ENCODE data around the gene MRC1.

Gene MRC1

DNA sequence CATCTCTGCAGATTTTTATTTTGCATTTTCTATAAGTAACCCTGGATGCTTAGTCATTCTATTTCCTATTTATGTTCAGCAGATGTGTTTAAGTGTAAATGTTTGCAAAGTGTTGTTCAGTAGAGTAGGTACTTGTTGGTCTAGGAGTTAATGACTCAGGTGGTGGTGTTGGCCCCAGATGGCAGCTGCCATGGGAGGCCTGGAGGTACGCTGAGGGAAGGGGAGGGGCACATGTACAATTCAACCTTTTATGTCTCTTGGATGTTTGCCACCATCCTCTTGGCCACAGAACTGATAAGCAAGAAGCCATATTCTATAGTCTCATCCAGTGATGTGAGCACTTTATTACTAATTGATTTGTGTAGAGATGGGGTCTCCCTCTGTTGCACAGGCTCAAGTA lies 74.5 kb downstream of the MRC1 start:
- no peak for DNase-seq (ENCODE audit: low spot score)
- in situ Hi-C loops (cut with MboI; ENCODE audit: low sequenced_read_pairs, unreplicated experiment): no loop called here
- TF ChIP-seq CTCF (IDR thresholded peaks at IDR 0.05; ENCODE audit: borderline replicate concordance, control extremely low read depth, extremely low read depth, insufficient read depth, missing control alignments): no peak

- in situ Hi-C loops (cut with MboI; ENCODE audit: low sequenced_read_pairs, unreplicated experiment): no loop called here
- no peak for TF ChIP-seq CTCF (IDR thresholded peaks at IDR 0.05; ENCODE audit: borderline replicate concordance, control extremely low read depth, extremely low read depth, insufficient read depth, missing control alignments)
- no peak for DNase-seq (ENCODE audit: low spot score)
Observed at GRCh38 chr10:17888189-17888588, 79.0 kb downstream of the MRC1 start.

GRCh38 chr10:17891435-17891834 lies 82.3 kb downstream of the MRC1 start:
- in situ Hi-C loops (cut with MboI; ENCODE audit: low sequenced_read_pairs, unreplicated experiment): no loop called here
- TF ChIP-seq CTCF (IDR thresholded peaks at IDR 0.05; ENCODE audit: borderline replicate concordance, control extremely low read depth, extremely low read depth, insufficient read depth, missing control alignments): no peak
- no peak for DNase-seq (ENCODE audit: low spot score)

DNA sequence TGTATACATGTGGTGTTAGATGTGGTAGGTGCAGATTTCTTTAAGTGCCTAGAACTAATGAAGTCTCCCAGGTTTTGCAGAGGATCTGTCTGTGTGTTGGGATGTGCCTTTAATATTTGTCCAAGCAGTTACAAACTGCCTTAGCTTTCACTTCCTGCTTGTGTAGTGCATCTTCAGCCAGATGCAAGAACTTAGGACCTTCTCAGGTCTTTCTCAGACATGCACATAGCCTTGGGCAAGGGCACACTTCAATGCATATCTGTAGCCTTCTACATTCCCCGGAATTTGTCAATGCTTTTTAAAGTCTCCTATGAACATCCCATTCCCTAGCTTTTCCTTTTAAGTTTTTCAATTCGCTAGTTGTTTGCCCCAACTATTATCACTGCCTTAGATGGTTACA lies 95.4 kb downstream of the MRC1 start:
- no peak for TF ChIP-seq CTCF (IDR thresholded peaks at IDR 0.05; ENCODE audit: borderline replicate concordance, control extremely low read depth, extremely low read depth, insufficient read depth, missing control alignments)
- in situ Hi-C loops (cut with MboI; ENCODE audit: low sequenced_read_pairs, unreplicated experiment): no loop called here
- DNase-seq (ENCODE audit: low spot score): no peak

DNA sequence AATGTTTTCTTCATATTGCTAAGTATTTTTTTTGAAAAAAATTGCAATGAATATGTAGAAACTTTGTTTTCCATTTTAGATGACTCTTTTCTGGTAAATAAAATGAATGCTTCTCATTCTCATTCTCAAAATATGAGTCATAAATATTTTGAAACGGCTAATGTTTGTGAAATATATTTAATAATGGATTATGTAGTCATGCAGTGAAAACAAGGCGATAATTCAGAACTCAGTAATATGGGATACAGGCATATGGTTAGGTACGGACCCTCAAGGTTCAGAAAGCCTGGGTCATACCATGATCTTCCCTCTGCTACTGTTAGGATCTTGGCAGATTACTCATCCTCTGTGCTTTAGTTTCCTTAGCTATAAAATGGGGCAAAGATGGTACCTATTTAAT lies 96.3 kb downstream of the MRC1 start:
- in situ Hi-C loops (cut with MboI; ENCODE audit: low sequenced_read_pairs, unreplicated experiment): no loop called here
- TF ChIP-seq CTCF (IDR thresholded peaks at IDR 0.05; ENCODE audit: borderline replicate concordance, control extremely low read depth, extremely low read depth, insufficient read depth, missing control alignments): no peak
- no peak for DNase-seq (ENCODE audit: low spot score)

DNA sequence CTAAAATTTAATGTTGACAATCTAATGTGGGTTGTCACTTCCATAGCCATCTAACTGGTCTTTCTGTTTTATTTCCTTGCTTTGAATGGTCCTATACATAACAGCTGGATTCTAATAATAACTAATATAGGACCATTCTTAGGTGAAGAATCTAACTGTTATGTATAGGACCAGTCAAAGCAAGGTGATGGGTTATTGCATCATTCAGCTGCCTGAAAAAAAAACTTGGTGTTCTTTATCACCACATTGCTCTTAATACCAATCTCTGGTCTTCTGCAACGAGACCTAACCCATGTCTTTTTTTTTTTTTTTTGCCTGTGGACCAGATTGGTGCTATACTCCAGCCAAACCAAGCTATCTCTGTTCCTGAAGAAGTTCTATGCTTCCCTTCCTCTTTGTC lies 96.9 kb downstream of the MRC1 start:
- no peak for TF ChIP-seq CTCF (IDR thresholded peaks at IDR 0.05; ENCODE audit: borderline replicate concordance, control extremely low read depth, extremely low read depth, insufficient read depth, missing control alignments)
- in situ Hi-C loops (cut with MboI; ENCODE audit: low sequenced_read_pairs, unreplicated experiment): no loop called here
- no peak for DNase-seq (ENCODE audit: low spot score)

GRCh38 chr10:17907641-17908040 lies 98.5 kb downstream of the MRC1 start:
- no peak for TF ChIP-seq CTCF (IDR thresholded peaks at IDR 0.05; ENCODE audit: borderline replicate concordance, control extremely low read depth, extremely low read depth, insufficient read depth, missing control alignments)
- DNase-seq (ENCODE audit: low spot score): no peak
- in situ Hi-C loops (cut with MboI; ENCODE audit: low sequenced_read_pairs, unreplicated experiment): no loop called here
